NCI-H128 (cell line): ENCODE results near the gene ELAC2.
"Not testable (repeated sequence)": the region's sequence is repeated elsewhere in the genome, so short reads cannot be mapped to it uniquely, and the experiment has no call there.

ENCODE experiments used
- DNase-seq: peaks from one replicate; lab custom pipeline; 2025; ENCODE audit not compliant: unreplicated experiment; lab: John Stamatoyannopoulos, UW

ELAC2 gene

DNA sequence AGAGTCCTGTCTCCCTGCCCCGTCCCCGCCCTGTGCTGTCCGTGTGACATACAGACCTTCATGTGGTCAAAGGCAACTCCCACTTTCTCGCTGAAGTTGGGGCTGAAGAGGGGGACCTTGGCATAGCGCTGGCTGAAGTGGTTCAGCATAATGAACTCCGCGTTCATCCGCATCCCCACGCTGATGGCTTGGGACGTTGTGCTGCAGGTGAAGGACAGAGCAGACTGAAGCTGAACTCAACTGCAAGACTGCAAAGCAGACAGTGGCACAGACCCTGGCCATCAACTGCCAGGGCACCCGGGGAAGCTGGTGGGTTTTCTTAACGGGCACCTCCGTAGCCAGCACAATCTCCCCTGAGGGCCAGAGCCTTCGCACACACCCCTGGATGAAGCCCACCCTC, 24.2 kb downstream of the ELAC2 start:
- DNase-seq: no peak

DNA sequence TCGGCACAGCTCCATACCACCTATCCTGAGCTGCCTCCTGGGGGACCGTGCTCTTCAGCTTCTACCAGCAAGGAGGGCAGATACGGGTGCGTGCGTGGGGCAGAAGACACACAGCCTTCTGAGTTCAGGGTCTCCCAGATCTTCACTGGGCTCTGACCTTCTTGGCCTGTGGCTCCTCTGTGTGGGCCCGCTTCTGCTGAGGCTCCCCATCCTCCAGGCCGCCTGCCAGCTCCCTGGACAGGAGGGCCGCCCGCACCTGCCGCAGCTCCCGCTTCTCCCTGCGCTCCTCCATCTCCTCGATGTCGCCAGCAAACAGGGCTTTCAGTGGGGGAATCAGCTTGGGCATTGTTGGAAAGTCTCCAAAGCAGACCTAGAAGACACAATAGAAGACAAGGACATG, 25.2 kb downstream of the ELAC2 start:
- no peak for DNase-seq

DNA sequence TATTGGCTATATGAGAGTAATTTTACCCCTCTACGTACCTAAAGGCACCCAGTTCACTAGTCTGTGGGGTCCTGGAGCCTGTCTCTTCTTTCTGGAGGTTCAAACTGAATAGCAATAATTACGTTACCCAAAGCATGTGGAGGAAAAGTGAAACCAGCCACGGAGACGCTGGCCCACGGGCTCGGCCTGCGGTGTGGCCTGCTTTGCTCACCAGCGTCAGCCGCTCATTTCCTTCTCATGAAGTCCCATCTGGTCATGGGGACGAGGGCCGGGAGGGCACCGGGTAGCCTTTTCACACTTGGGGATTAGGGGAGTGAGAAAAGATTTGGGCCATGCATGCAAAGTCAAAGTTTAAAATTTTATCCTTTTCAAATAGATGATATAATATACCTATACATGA, 26.9 kb downstream of the ELAC2 start:
- no peak for DNase-seq

DNA sequence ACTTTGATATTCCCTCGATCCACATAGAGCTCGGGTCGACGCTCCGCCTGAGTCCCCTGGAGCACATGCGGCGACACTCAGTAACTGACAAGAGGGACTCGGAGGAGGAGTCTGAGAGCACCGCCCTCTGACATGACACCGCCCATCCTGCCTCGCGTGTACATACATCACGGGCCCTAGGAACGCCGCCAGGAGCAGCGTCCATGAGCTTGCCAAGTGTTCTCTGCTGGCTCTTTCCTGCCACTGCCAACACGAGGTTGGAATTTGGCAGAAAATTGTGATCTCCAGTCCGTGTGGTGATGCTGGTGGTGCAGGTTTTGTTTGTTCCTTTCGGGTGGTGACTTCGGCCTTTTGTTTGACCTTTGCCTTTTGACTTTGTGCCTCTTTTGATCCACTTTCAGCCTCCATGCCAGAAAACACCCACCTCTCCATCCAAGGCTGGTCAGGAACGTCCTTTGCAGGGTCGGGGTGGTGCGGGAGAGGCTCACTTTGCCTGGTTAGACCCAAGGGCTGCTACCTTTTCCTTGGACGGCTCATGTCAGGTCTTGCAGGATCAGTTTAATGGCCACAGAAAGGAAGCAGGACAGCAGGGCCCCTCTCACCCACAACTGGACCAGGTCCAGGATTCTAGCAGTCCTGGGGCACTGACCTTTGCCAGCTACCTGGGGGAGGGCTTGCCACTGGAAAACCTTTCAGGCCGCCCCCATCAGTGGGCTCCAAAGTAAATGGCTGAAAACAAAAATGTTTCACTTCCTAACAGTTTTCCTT, 27.6 kb downstream of the ELAC2 start:
- no peak for DNase-seq

DNA sequence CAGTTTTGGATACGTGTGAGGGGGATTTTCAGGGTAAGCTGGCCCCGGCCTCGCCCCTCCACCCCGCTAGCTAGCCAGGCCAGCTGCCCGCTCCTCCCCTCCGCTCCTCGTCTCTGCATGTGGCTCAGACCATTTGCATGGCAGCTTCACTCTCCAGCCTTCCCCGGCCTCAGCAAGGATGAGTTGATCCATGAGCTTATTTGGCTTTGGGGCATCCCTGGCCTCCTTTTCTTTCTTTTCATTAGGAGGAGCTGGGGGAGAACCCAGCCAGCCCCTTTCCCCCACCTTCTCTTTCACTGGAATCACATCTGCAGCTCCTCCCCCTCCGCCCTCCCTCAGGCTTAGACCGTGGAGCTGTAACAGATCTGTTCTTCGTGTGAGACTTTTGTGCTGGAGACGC, 30.7 kb downstream of the ELAC2 start:
- DNase-seq: no peak

DNA sequence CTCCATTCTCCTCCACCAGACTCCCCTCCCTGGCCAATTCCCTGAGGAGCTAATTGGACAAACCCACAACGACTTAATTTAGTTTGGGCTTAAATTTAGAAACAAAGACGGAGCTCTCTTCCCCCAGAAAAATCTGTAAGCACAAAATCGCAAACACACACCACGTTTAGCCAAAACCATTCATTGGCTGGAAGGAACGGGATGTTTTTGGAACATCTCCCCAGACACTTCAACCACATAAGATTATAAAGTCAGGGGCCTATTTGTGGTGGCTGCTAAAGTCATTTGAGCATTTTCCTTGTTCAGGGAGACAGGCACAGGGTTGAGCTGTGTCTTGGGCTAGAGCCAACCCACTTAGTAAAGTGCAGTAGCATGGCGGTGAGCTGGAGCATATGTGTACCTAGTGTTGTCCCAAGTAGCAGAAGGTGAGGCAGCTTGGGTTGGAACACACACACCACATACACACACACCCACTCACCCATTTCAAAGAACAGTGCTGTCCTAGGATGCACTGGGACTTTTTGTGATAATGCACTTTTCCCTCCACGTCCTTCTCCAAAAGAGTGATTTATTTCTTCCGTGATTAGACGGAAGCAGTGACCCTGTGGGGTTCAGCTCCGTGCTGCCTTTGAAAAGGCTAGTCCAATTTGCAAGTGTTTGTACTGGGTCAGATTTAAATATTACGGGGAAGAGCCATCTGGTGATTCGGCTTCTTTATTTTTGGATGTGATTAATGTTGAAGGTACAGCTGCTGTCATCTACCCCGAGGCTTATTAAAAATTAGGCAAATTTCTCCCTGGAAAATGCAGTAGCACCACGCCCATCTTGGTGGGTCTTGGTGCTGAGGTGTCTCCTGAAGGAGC, 32.2 kb downstream of the ELAC2 start:
- no peak for DNase-seq

DNA sequence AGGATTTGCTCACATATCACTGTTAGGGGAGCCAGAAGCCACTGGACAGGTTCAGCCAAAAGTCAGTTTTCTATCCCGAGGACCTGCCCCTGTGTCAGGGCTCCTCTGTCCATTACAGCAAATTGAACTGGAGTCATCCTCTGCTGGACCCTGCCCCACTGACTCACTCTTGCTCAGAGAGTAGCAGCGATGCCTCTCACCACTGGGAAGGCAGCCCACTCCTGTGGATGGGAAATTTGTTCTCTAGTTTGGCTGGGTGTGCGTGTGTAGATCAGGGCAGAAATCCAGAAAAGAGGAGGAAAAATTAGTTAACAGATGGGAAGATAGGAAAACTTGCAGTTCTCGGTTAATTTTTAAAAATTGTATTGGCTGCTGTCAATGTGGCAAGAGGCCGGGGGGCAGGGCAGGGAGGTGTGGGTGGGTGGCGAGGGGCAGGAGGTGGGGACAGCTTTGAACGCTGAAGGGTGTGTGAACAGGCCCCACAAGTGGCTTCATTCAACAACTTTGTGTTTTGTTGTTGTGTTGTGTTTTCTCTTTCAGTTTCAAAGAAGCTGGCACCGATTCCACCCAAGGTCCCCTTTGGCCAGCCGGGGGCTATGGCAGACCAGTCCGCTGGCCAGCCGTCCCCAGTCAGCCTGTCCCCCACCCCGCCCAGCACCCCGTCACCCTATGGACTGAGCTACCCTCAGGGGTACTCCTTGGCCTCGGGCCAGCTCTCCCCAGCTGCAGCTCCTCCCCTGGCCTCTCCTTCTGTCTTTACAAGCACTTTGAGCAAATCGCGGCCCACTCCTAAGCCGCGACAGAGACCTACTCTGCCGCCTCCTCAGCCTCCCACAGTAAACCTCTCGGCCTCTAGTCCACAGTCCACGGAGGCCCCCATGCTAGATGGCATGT, 33.6 kb downstream of the ELAC2 start:
- no peak for DNase-seq

DNA sequence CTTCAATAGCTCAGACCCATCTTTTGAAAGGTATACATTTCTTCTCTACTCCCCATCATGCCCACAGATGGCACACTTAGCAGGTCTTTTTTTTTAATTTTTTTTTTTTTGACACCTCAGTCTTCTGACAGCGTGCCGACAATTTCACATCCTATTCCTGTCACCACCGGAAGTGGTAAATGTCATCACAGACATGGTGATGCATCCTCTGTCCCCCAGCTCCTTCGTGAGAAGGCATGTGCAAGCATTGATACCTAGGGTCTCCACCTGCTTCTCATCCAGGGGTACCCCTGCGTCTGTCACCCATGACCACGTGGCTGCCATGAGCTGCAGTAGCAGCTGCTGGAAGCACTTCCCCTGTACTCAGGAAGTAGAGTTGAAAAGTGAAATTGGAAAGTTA, 35.6 kb downstream of the ELAC2 start:
- DNase-seq: no peak

DNA sequence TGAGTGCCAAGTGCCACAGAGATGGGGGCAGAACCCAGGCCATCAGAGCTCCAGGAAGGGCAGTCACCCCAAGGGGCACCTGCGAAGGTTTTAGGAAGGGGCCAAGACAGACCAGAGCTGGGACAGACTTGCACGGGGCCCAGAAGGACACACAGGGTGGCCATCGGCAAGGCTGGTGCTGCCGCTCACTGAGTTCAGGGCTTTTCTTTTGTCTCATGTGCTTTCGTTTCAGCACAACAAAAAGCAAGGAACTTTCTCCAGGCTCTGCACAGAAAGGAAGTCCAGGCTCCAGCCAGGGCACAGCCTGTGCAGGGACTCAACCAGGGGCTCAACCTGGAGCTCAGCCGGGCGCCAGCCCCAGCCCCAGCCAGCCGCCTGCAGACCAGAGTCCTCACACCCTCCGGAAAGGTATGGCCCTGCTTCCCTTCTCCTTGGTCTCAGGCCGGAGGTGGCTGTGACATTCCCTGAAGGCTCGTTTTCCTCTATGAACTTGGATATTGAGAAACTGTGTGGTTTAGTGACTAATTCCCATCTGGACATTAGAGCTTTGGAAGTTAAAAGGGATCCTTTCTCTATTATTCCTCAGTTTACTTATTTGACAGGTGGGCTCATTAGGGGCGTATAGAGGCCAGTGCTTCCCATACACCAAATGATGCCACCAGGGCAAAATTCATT, 37.9 kb downstream of the ELAC2 start:
- DNase-seq: no peak

DNA sequence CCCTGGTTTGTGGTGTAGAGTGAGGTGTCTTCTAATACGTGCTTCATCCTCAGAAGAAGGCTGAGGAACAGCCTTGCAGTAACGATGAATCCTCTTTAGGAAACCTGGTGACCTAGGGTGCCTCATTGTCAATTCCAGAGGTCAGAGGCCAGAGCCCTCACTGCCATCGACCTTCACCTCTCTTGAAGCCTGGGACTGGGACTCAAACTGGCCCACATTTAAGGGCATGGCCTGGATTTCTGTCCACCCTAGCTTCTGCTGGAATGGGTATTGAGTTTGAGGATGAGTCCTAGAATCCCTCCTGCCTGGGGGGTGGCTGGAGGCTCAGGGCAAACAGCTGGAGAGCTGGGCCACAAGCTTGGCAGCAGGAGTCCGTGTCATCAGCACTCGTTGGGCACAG, 38.6 kb downstream of the ELAC2 start:
- DNase-seq: no peak

DNA sequence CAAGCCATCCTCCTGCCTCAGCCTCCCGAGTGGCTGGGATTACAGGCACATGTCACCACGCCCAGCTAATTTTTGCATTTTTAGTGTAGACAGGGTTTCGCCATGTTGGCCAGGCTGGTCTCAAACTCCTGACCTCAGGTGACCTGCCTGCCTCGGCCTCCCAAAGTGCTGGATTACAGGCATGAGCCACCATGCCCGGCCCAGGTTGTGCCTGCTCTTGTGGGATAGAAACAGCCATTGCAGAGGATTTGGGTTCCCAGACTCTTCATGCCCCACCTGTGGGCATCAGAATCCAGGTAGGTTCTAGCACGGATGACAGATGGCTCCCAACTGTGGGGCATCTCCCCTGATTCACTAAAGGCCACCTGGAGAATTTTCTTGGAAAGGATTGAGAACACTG, 39.0 kb downstream of the ELAC2 start:
- not testable (repeated sequence) for DNase-seq

DNA sequence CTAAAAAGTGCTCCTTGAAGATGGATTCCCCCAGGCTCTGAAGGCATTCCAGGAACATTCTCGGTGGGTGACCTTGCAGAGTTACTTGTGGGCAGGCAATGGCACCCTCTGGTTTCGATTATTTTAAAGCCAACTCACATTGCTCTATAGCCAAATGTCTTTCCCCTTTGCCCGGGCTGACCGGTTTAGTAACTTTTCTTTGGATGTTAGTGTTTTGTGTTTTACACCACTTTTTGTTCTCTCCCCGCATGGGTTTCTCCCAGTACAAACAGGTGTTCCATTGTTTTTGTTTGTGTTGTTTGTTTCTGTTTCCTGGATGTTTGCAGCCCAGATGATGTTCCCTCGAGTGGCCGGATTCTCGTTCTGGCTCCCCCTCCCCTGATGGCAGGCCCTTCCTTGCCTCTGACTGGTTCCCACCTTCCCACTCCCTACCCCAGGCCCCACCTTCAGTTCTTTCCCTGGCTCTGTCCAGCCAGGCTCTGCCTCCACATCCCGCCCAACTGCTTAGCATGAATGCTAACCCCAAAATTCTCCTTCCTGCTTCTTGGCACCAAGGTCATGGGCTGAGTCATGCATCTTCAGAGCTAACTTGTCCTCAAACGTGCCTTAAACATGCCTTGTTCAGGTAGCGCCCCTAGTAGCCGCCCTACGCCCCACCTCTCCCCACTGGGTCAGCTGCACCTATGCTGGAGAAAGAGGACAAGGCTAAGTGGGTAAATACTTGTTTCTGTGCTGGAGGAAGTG, 40.6 kb downstream of the ELAC2 start:
- DNase-seq: no peak

DNA sequence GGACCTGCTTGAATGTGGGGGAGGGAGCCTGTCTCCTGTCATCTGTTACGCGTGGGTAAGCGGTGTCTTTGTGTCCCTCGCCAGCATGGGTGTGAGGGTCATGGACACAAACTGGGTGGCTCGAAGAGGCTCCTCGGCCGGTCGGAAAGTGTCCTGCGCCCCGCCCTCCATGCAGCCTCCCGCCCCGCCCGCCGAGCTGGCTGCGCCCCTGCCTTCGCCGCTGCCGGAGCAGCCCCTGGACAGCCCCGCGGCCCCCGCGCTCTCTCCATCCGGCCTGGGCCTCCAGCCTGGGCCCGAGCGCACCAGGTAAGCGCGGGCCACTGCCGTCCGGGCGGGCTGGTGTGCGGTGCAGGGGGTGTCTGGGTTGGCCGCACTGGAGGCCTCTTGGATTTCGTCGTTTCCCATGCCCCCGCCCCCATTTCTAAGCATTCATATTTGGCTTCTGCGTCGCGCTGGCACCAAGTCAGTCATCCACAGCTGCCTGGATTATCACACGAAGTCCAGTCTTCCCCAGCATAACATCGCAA, 43.8 kb downstream of the ELAC2 start:
- no peak for DNase-seq

DNA sequence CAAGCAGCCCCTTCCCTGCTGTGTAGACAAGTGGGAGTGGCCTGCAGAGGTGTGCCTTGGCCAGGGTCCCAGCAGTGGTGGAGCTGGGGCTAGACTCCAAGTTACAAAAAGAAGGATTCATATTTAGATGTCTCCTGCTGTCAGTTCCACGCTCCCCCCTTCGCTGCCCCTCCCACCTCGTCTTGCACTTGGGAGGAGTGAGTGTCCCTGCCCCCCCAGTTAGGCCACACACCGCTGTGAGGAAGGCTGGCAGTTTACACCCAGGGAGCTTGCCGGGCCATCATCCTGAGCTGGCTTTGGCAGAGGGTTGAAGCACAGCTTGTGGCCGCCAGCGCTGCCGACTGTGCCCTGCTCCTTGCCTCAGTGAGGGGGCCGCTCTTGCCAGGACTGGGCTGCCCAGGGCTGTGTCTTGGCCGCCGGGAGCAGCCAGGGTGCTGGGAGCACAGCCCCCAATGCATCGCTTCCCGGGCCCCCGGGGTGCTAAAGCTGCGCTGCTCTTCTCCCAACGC, 44.3 kb downstream of the ELAC2 start:
- no peak for DNase-seq

DNA sequence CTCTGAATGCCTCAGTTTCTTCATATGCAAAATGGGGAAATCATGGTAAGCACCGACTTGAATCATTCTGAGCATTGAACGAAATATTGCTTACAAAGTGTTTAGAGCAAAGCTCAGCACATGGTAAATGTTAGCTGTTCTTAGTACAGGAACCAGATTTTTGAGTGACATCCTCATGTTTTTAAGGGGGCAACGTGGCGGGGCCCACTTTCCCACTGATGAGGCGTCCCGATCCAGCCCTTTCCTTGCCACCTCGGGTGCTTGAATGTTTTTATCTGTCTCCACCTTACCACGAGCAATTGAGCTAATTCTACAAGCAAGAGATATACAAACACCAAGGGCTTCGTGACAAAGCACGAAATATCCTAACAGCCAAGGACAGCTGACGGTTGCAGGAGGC, 49.9 kb downstream of the ELAC2 start:
- no peak for DNase-seq

DNA sequence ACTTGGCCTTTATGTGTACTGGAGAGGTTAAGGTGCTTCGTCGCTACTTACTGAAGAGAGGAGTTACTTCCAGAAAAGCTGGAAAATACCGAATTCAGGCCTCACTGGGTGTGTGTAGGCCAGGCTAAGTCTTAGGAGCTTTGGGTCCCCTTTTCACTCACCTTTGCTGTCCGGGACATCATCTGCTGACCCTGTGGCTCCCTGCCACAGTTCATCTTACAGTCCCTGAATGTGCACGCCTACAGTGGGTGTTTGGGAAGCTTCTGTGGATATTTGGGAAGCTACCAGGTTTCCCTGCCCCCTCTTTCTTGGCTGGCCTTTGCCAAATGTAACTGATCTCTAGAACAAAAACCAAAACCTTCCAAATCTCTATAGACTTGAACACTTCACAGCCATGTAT, 51.4 kb downstream of the ELAC2 start:
- no peak for DNase-seq

DNA sequence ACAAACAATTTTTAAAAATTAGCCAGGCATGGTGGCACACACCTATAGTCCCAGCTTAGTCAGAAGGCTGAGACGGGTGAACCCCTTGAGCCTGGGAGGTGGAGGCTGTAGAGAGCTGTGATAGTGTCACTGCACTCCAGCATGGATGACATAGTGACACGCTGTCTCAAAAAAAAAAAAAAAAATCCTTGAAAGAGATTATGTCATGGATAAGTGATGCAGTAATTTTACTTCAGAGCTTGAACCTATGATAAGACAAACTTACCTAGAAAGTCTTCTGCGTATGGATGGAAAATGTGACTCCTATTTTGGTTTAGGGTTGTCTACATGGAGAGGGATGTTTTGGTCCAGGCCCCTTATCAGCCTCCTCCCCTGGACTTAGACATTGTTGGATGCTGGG, 51.8 kb downstream of the ELAC2 start:
- DNase-seq: no peak

DNA sequence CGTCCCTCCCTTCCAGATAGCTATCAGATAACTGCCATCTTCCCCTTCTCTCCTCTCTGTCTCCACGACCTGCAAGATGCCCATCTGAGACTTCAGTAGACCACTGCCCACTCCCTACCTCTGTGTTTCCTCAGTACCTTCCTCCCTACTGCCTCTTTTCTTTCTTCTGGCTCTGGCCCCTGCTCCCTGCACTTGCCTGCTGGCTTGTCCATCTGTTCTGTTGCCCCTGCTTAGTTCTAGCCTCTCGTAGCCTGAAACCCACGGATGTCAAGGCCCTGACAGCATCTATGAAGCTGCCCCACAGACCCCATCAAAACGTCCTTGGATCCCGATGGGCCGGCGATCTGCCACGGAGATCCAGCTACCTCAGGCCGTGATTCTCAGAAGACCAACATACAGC, 53.0 kb downstream of the ELAC2 start:
- DNase-seq: no peak

DNA sequence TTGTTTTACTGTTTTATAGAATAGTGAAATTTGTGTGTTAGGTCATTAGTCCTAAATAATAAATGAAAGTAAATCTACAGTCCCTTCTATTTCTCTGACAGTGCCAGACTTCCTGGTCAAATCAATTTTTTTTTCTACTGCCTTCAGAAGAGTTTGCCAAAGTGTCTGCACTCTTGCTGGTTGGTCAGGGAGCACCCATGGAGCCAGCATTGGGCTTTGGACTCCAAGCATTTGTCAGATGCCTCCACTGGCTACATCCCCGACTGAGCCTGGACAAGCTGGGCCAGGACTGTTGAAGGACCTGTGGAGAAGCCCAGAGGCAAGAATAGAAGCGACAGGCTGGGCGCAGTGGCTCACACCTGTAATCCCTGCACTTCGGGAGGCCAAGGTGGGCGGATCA, 53.7 kb downstream of the ELAC2 start:
- no peak for DNase-seq

DNA sequence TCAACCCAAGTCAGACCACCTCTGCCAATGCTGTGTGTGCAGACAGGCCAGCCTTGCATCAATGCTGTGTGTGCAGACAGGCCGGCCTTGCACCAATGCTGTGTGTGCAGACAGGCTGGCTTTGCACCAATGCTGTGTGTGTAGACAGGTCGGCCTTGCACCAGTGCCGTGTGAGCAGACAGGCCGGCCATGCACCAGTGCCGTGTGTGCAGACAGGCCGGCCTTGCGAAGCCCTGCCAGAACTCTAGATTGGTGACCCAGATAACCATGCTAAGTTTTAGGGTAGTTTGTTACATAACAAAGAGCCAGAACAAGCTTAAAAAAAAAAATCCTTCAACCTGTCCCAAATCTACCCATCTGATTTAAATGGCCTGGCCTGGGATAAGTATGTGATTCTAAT, 54.3 kb downstream of the ELAC2 start:
- no peak for DNase-seq
